Small intestine (tissue), 4 donors: ENCODE measurements around the gene DDX43. TPM values are rescaled to one million over a fixed set of nuclear protein-coding genes. Genes with fewer than 3 reads are reported as not detected.

Source experiments
- polyA plus RNA-seq, 4 donors: library from polyadenylated mRNA; stranded (reverse) in 3 of 4; unstranded in 1 of 4; fragments of 200-250 nt in 3 of 4; fragments of 120-200 nt in 1 of 4; gene quantifications; one replicate each; pipeline versions ENCODE4 v1.2.1 to v1.2.3, GENCODE V29; 2013
- donor health status: healthy with polysubstance abuse.
- donor health status: Bipolar disorder and iron deficiency.
- donor health status: healthy.

The DDX43 gene
- polyA plus RNA-seq, 4 donors = 0.38 to 1.6 (median 0.39) TPM; not detected in 1

Other genes starting within 250 kb of the DDX43 start
- under 1 TPM in 1 of 4 donors, not detected in 3; 0.19 TPM for gene KHDC1L, start 169.3 kb upstream of the DDX43 start, polyA plus RNA-seq
- 1 to 10 TPM in 2 of 4 donors, not detected in 2; 1.7 to 2.5 TPM for gene KHDC1, start 131.6 kb upstream of the DDX43 start, polyA plus RNA-seq
- gene DPPA5, start 40.6 kb upstream of the DDX43 start, polyA plus RNA-seq = not detected
- not detected for gene KHDC3L, start 32.2 kb upstream of the DDX43 start, polyA plus RNA-seq
- under 1 TPM in 2 of 4 donors, not detected in 2; 0.16 to 0.18 TPM for gene OOEP, start 24.9 kb upstream of the DDX43 start, polyA plus RNA-seq
- 1 to 10 TPM in 3 of 4 donors, under 1 TPM in 1; 0.89 to 2.7 (median 2.3) TPM for gene CGAS, start 57.5 kb downstream of the DDX43 start, polyA plus RNA-seq
- 10 to 100 TPM; 15.9 to 24.8 (median 18.2) TPM for gene MTO1, start 66.9 kb downstream of the DDX43 start, polyA plus RNA-seq
- over 10,000 TPM in 2 of 4 donors, 1,000 to 10,000 TPM in 2; 6,538 to 18,065 (median 11,106) TPM for gene EEF1A1, start 126.2 kb downstream of the DDX43 start, polyA plus RNA-seq